ENCODE data around the gene ANXA1.

Gene ANXA1

GRCh38 chr9:73199448-73199847 is 47.8 kb downstream of the ANXA1 start:
- TF ChIP-seq ZC3H10 (CRISPR knock-in tag; IDR thresholded peaks at IDR 0.05) = no peak
- no peak for TF ChIP-seq CSRNP3 (CRISPR knock-in tag; IDR thresholded peaks at IDR 0.05)
- no peak for TF ChIP-seq BACH2 (CRISPR knock-in tag; IDR thresholded peaks at IDR 0.05; ENCODE audit: borderline replicate concordance)
- no peak for TF ChIP-seq POU6F1 (CRISPR knock-in tag; IDR thresholded peaks at IDR 0.05; ENCODE audit: borderline replicate concordance, low read depth)
- no peak for TF ChIP-seq TCF4 (CRISPR knock-in tag; IDR thresholded peaks at IDR 0.05; ENCODE audit: borderline replicate concordance)
- TF ChIP-seq ZFP30 (CRISPR knock-in tag; IDR thresholded peaks at IDR 0.05) = no peak
- no peak for ATAC-seq

GRCh38 chr9:73199886-73200285 is 48.2 kb downstream of the ANXA1 start:
- peak; percentile 96 for ATAC-seq
- TF ChIP-seq CSDC2 (CRISPR knock-in tag; IDR thresholded peaks at IDR 0.05) = no peak
- no peak for TF ChIP-seq PATZ1 (CRISPR knock-in tag; IDR thresholded peaks at IDR 0.05; ENCODE audit: borderline replicate concordance)
- TF ChIP-seq SNAI2 (CRISPR knock-in tag; IDR thresholded peaks at IDR 0.05) = no peak
- TF ChIP-seq GLIS3 (CRISPR knock-in tag; IDR thresholded peaks at IDR 0.05) = no peak
- TF ChIP-seq ISL1 (CRISPR knock-in tag; IDR thresholded peaks at IDR 0.05) = no peak
- TF ChIP-seq ZC3H10 (CRISPR knock-in tag; IDR thresholded peaks at IDR 0.05) = no peak
- TF ChIP-seq TCF4 (CRISPR knock-in tag; IDR thresholded peaks at IDR 0.05; ENCODE audit: borderline replicate concordance) = no peak
- TF ChIP-seq OSR1 (CRISPR knock-in tag; IDR thresholded peaks at IDR 0.05) = no peak

GRCh38 chr9:73200694-73201452 is 49.2 kb downstream of the ANXA1 start:
- no peak for TF ChIP-seq ZFP30 (CRISPR knock-in tag; IDR thresholded peaks at IDR 0.05)
- TF ChIP-seq ESRRG (CRISPR knock-in tag; IDR thresholded peaks at IDR 0.05) = no peak
- no peak for TF ChIP-seq ZC3H10 (CRISPR knock-in tag; IDR thresholded peaks at IDR 0.05)
- TF ChIP-seq ARNTL (CRISPR knock-in tag; IDR thresholded peaks at IDR 0.05; ENCODE audit: borderline replicate concordance, low read depth) = no peak
- no peak for TF ChIP-seq TSHZ2 (CRISPR knock-in tag; IDR thresholded peaks at IDR 0.05)
- TF ChIP-seq SNAI2 (CRISPR knock-in tag; IDR thresholded peaks at IDR 0.05) = no peak
- TF ChIP-seq ISL1 (CRISPR knock-in tag; IDR thresholded peaks at IDR 0.05) = no peak
- peak; percentile 91 for ATAC-seq

- ATAC-seq = no peak
- TF ChIP-seq BACH2 (CRISPR knock-in tag; IDR thresholded peaks at IDR 0.05; ENCODE audit: borderline replicate concordance) (no peak), TOX (CRISPR knock-in tag; IDR thresholded peaks at IDR 0.05; ENCODE audit: borderline replicate concordance) (no peak), CSDC2 (CRISPR knock-in tag; IDR thresholded peaks at IDR 0.05) (no peak), TCF4 (CRISPR knock-in tag; IDR thresholded peaks at IDR 0.05; ENCODE audit: borderline replicate concordance) (no peak), GLIS3 (CRISPR knock-in tag; IDR thresholded peaks at IDR 0.05) (no peak), PATZ1 (CRISPR knock-in tag; IDR thresholded peaks at IDR 0.05; ENCODE audit: borderline replicate concordance) (no peak), ISL1 (CRISPR knock-in tag; IDR thresholded peaks at IDR 0.05) (no peak), ZFP30 (CRISPR knock-in tag; IDR thresholded peaks at IDR 0.05) (no peak), CREB5 (CRISPR knock-in tag; IDR thresholded peaks at IDR 0.05; ENCODE audit: low read depth) (no peak), ZC3H10 (CRISPR knock-in tag; IDR thresholded peaks at IDR 0.05) (no peak), ZNF70 (CRISPR knock-in tag; IDR thresholded peaks at IDR 0.05) (no peak), OSR1 (CRISPR knock-in tag; IDR thresholded peaks at IDR 0.05) (no peak), POU6F1 (CRISPR knock-in tag; IDR thresholded peaks at IDR 0.05; ENCODE audit: borderline replicate concordance, low read depth) (no peak), ZFP3 (CRISPR knock-in tag; IDR thresholded peaks at IDR 0.05) (no peak), SNAI2 (CRISPR knock-in tag; IDR thresholded peaks at IDR 0.05) (no peak)
These were observed 51.3 kb downstream of the ANXA1 start for GRCh38 chr9:73202980-73203379.

Data from SK-N-SH treated with all-trans-retinoic acid at 6 μM for 48 hours (cell line).